Activated CD4-positive, alpha-beta T cell treated with anti-CD3 and anti-CD28 coated beads, Interleukin-2, amount 50 U/mL, for 4 hours (primary cell): ENCODE results near the gene USP43.
"Not testable (repeated sequence)": the region's sequence is repeated elsewhere in the genome, so short reads cannot be mapped to it uniquely, and the experiment has no call there.

Source experiments
- DNase-seq, 2 experiments: peaks; one replicate each; pipeline ENCODE4 v3.0.0-alpha.2; 2020

The USP43 gene

GRCh38 chr17:9644910-9645751, at the start of gene USP43:
Gene USP43 (plus strand): TSS chr17:9645517. CDS start chr17:9645633, 116 bp downstream.
- no peak for DNase-seq

- DNase-seq = not testable (repeated sequence)
These were observed 47.7 kb upstream of the USP43 start for GRCh38 chr17:9597638-9598037.

- no peak for DNase-seq
These were observed 46.7 kb upstream of the USP43 start for GRCh38 chr17:9598661-9599060.

- DNase-seq = not testable (repeated sequence)
These were observed 40.7 kb upstream of the USP43 start for GRCh38 chr17:9604583-9604982.

- no peak for DNase-seq
These were observed 38.9 kb upstream of the USP43 start for GRCh38 chr17:9606453-9606852.

GRCh38 chr17:9607058-9607457, 38.3 kb upstream of the USP43 start:
- not testable (repeated sequence) for DNase-seq

- DNase-seq = no peak
These were observed 33.8 kb upstream of the USP43 start for GRCh38 chr17:9611557-9611956.

- DNase-seq = no peak
These were observed 33.3 kb upstream of the USP43 start for GRCh38 chr17:9612006-9612405.

GRCh38 chr17:9615486-9615885, 29.8 kb upstream of the USP43 start:
- no peak for DNase-seq

- DNase-seq = no peak
These were observed 22.4 kb upstream of the USP43 start for GRCh38 chr17:9622961-9623360.

GRCh38 chr17:9628509-9628908, 16.8 kb upstream of the USP43 start:
- DNase-seq = no peak

GRCh38 chr17:9632741-9633140, 12.6 kb upstream of the USP43 start:
- no peak for DNase-seq

- no peak for DNase-seq
These were observed 10.0 kb upstream of the USP43 start for GRCh38 chr17:9635340-9635739.

- no peak for DNase-seq
These were observed 8.8 kb upstream of the USP43 start for GRCh38 chr17:9636501-9636900.

GRCh38 chr17:9640388-9640787, 4.9 kb upstream of the USP43 start:
- DNase-seq = not testable (repeated sequence)

GRCh38 chr17:9643611-9644010, 1.7 kb upstream of the USP43 start:
- DNase-seq = no peak

- DNase-seq = no peak
These were observed 681 bp downstream of the USP43 start for GRCh38 chr17:9645851-9646545.

- no peak for DNase-seq
These were observed 1.2 kb downstream of the USP43 start for GRCh38 chr17:9646546-9646885.

- DNase-seq = no peak
These were observed 1.7 kb downstream of the USP43 start for GRCh38 chr17:9647014-9647413.

GRCh38 chr17:9648521-9649110, 3.3 kb downstream of the USP43 start:
- DNase-seq = no peak

- DNase-seq = no peak
These were observed 13.4 kb downstream of the USP43 start for GRCh38 chr17:9658593-9659211.

- DNase-seq = no peak
These were observed 15.7 kb downstream of the USP43 start for GRCh38 chr17:9661027-9661426.

- DNase-seq = not testable (repeated sequence)
These were observed 18.2 kb downstream of the USP43 start for GRCh38 chr17:9663511-9663910.
